NCI-H2227 (cell line): ENCODE measurements around the gene ABCC1.

Experiments used
- DNase-seq: peaks from one replicate; lab custom pipeline; 2025; ENCODE audit not compliant: unreplicated experiment; lab: John Stamatoyannopoulos, UW

ABCC1 gene

DNA sequence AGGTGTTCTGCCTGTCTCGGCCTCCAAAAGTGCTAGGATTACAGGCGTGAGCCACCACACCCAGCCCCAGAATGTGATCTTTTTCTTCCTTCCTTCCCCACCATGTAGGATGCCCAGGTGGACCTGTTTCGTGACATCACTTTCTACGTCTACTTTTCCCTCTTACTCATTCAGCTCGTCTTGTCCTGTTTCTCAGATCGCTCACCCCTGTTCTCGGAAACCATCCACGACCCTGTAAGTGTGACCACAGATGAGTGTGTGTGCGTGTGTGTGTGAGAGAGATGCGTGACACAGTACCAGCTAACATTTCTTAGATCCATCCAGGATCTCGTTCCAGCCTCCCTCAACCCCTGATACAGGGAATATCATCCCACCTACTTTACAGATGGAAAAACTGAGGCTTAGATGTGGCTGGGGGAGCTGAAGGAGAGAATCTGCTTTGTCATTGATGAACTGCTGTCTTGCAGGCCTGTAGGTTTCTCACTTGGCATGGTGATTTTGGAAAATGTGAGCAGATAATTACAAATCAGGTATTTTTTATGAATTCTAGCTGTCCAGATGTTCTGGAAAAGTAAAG is 67.1 kb downstream of the ABCC1 start:
- no peak for DNase-seq

DNA sequence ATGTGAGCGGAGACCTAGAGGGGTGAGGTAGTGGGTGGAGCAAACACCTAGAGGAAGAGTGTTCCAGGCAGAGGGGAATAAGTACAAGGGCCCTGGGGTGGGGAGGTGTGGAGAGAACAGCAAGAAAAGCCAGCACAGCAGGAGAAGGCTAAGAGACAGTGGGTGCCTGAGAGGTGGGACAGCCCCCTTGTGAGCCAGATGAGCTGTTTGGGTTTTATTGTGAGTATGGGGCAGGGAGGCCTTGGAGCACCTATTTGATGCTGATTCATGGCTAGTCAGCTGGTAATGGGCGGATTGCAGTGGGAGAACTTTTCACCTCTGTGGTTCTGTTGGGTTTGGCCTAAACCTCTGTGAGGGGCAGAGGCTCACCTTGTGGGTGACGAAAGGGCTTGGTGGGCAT is 68.4 kb downstream of the ABCC1 start:
- no peak for DNase-seq

DNA sequence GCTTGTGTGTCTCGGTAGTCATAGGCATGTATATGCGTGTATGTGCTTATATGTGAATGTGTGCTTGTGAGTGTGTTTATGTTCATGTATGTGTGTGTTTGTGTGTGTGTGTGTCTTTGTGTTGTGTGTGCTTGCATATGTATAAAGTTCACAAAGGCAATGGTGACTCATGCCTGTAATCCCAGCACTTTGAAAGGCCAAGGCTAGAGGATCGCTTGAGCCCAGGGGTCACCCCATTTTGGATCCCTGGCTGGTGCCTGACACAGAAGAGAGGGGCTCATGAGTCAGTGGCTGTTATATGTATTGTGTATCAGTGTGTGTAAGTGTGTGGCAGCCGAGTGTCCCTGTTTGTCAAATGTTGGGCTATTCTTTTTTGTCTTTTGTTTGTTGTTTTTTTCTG is 69.3 kb downstream of the ABCC1 start:
- no peak for DNase-seq

DNA sequence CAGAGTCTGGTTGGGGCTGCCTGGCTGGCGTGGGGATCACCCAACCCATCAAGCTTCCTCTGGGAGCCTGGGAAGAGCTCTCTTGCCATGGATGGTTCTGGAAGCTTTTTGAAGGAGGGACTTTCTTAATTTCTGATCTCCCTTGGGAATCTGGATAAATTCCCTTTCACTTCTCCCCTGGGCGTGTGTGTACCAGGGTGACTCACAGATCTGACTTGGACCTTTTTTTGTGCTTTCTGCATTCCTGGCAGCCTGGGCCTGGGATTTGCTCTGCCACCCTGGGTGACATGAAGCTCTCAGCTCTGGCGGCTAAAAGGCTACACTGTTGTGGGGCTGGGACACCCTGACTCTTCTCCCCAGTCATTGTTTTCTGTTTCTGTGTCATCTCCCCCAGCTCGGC is 70.1 kb downstream of the ABCC1 start:
- no peak for DNase-seq

DNA sequence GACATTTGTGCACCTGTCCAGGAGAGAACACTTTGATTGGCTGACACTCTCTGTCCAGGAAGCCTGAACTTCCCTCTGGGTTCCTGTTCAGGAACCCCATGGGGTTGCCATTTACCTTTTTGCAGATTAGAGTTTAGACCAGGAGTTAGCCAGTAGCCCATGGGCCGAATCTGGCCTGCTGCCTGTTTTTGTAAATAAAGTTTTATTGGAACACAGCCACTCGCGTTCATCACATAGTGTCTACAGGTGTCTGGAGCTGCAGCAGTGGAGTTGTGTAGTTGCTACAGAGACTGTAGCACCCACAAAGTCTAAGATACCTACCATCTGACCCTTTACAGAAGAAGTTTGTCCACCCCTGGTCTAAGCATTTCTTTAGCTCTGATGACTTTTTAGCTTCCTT is 70.9 kb downstream of the ABCC1 start:
- DNase-seq, result no peak

DNA sequence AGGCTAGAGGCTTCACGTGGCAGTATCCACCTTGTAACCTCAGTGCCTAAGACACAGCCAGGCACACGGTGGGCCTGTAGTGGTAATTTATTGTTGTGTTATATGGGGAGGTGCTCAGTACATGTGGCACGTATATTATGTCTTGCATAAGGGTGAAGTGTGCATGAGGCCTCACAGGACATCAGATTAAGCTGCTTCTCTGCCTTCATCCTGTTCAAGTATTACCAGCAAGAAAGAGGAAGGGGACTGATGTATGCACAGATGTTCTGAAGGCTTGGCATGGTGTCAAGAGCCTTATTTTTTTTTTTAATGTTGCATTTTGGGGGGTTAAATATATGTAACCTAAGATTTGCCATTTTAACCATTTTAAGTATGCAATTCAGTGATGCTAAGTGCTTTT is 71.6 kb downstream of the ABCC1 start:
- no peak for DNase-seq

DNA sequence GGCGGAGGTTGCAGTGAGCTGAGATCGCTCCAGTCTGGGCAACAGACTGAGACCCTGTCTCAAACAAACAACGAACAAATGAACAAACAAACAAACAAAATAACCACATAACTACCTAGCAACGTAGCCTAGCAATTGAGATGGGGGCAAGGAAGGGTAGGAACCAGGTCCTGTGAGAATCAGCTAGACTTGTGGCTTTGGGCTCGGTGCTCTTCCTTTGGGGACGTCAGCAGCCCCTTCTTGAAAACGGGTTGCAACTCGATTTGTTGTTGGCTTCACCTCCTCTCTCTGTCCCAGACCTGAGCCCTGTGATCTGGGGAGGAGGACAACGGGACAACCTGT is 72.2 kb downstream of the ABCC1 start:
- no peak for DNase-seq

DNA sequence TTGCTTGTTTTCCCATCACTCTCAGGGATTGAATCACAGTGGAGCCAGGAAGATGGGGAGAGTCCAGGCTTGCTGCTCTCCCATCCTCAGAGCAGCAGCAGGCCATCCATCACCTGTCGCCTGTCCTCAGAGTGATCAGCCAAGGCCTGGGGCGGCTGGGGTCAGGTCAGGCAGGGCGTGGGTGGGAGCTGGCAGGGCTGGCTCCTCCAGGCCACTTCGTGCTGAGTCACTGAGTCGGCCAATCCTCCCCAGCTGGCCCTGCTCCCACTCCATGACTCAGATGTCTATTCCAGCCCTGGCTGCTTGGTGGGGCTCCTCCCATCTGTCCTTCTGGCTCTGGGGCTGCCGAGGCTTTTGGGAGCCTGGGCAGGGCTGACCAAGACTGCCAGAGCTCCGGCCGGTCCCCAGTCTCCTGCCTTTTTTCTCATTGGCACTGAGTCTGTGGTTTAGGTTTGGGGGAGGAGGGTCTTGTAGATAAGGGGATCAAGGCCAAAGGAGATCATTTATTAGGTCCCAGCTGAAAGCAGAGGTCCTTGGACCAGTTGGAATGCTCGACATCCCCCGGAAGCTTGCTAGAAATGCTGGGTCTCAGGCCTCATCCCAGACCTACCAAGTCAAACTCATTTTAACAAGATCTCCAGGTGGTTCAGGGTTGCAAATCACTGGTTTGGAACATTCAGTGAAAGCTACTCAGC is 72.7 kb downstream of the ABCC1 start:
- peak; percentile 9 for DNase-seq

DNA sequence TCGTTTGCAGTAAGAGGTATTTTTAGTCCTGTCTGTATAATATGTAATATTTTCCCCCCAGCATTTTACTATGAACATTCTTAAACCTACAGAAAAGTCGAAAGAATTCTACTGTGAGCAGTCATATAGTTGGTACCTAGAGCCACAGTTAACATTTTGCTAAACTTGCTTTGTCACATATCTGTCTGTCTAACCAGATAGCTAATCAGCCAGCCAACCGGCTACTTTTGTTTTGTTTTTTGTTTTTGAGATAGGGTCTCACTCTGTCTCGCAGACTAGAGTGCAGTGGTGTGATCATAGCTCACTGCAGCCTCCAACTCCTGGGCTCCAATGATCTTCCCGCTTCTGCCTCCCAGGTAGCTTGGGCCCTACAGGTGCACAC is 73.3 kb downstream of the ABCC1 start:
- no peak for DNase-seq

DNA sequence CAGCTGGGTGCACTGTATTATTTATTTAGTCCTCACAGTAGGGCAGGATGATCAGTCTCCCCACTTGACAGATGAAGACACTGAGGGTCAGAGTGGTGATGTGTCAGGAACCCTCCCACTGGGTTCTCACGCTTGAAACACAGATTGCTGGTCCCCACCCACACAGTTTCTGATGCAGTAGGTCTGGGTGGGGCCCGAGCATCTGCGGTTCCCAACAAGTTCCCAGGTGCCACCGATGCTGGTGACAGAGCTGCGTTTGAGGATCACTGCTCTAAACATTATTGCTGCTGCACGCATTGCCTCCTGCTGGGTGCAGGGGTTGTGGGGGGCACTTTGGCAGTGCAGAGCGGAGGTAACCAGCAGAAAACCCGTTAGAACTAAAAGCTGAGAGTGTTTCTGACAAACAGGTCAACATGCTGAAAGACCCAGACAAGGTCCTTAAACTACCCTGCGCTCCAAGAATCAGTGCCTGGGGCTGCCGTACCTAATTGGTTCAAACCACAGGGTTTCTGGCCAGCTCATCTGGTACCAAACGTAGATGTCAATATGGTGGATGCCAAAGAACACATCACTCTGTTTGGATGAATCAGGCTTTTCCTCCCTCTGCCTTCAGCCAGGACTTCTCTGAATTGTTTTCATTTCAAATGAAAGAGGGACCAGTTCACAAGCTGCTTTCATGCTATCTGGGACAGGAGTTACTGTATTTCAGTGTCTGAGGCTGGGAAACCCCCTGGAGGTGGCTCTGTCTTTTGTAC is 76.0 kb downstream of the ABCC1 start:
- DNase-seq, result no peak

DNA sequence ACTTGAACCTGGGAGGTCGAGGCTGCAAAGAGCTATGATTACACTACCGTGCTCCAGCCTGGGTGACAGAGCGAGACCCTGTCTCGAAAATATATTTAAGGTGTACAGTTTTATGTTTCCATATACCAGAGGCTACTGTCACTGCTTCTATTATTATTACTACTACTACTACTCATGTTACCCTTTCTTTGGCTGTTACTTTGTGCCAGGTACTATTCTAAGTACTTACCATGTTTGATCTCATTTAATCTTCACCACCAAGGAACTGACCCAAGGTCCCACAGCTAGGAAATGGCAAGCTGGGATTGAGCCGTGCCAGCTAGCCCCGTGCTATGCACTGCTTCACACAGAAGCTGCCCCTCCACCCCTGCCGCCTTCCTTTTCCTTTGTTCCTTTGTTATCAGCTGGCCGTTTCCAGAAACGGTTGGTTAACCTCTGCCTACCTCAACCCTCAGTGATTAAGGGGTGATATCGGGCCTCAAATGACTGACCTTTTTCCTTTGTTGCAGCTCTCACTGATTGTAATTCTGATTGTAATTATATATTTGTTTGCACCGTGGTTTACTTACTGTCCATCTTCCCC is 78.4 kb downstream of the ABCC1 start:
- DNase-seq, result peak; percentile 16

DNA sequence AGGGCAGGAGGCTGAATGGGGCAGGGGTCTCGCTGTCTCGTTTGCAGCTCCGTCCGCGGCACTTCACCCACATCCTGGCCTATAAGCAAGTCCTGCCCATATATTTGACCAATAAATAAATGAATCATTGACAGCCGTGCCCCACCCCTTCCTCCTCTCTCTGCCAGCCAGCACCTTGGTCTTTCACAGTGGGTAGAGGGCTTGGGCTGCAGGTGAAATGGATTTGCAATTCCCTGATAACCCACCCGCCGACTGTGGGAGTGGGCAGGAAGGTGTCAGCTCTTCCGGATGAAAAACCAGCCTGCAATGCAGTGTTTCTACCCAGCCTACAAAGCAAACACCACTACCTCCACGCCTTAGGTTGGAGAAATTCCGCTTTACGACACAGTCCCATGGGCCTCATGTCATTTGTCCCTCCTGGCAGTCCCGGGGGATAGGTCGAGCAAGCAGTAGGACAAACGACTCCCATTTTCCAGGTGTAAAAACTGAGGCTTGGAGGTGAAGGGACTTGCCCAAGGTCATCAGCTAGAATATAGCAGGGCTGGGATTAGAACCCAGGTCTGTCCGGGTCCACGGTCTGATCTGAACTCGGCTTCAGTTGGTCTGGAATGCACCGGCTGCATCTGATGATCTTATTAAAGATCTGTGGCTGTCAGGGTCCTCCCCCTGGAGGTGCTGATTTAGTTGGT is 79.0 kb downstream of the ABCC1 start:
- no peak for DNase-seq

DNA sequence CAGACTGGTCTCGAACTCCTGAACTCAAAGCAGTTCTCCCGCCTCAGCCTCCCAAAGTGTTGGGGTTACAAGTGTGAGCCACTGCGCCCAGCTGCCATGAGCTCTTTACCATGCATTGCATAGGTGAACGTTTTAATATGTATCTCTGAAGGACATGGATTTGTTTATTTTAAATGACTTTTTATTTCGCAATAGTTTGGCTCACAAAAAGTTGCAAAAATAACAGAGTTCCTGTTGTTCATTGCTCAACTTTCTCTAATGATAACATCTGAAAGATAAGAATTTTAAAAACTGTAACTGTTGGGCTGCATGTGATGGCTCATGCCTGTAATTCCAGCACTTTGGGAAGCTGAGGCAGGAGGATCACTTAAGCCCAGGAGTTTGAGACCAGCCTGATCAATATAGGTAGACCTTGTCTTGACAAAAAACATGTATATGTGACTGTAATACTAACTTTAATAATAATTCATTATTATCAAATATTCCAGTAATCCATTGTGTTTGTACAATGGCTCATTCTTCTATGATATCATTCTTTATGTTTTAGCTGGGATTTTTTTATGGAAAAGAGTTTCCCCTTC is 80.1 kb downstream of the ABCC1 start:
- DNase-seq, result no peak

DNA sequence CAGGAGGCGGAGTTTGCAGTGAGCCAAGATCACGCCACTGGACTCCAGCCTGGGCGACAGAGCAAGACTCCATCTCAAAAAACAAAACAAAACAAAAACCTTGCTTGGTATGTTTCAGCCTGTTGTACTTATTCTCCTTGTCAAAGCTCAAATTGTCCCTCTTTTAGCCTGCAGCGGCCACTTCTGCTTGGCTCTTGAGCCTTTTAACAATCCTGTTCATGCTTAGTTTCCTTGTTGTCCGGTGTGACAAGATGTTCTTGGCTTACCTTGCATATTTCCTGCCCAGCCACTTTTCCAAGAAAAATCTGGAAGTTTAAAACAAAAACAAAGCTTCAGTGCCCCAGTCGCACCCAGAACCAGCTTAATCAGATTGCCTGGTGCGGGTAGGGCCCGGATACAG is 81.0 kb downstream of the ABCC1 start:
- no peak for DNase-seq

DNA sequence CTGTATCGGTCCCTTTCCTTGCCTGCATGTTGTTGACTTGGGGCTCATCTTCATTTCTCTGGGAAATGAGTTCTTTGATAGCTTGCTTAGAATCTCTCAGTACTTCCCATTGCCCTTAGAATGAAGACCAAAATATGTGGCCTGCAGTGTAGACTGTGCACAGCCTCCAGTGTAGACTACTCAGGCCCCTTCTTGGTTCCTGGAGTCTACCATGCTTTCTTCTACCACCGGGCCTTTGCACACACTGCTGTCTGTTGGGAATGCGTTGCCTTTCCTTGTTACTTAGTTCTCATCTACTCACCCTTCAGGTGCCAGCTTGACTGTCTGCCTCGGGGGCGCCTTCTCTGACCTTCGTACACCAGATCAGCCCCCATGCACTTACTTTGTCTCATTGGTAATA is 82.0 kb downstream of the ABCC1 start:
- no peak for DNase-seq

DNA sequence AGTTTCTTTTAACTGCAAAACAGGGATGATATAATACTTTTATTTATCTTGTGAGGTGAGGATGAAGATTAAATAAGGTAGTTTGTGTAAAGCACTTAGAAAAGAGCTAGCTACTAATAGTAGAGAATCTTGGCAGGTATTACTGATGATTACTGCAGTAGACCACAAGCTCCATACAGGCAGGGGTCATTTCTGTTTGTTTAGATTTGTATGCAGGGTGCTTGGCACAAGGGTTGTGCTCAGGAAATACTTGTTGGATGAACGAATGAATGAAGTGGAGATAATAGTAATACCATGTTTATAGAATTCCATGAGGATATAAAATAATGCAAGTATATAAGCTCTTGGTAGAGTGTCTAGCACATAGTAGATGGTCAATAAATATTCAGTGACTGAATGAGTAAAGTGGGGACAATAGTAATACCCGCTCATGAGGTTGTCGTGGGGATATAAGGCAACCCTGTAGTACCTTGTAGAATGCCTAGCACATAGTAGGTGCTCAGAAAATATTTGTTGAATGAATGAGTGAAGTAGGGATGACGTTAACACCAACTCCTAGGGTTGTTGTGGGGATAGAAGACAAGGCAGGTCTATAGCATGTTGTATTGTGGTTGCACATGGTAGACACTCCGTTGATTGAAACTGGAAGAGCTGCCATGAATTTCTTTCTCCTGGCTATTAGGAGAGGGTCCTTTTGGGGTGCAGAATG is 83.0 kb downstream of the ABCC1 start:
- DNase-seq, result no peak

DNA sequence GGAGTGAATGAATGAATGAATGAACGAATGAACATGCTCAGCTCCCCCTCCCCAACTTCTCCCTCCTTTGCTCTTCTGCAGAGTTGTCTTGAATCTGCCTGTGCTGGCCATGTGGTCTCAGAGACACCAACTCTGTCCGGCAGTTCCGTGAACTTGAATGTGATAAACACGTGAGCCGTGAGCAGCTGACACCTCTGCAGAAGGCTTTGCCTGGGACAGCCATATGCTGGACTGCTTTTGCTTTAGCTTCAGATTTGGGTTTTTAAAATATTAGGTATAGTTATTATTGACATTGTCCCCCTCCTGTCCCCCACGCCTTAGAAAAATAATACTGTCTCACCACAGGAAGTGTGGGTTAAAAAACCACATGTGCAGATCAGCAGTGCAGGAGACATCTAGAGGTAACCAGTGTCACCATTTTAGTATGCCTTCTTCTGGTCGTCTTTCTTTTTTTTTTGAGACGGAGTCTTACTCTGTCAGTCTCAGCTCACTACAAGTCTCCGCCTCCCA is 83.8 kb downstream of the ABCC1 start:
- no peak for DNase-seq

DNA sequence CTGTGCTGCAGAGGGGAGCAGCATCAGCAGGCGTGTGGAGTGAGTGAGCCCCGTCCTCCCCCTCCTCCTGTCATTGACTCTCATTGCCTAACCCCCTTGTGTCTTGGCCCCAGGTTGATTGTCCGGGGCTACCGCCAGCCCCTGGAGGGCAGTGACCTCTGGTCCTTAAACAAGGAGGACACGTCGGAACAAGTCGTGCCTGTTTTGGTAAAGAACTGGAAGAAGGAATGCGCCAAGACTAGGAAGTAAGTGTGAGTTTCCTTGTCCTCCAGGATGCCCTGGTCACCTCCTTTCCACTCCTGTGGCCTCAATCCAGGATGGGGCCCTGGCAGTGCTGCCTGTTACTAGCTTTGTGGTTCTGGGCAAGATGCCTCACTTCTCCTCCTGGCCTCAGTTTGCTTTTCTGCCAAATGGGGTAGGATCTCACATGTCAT is 87.0 kb downstream of the ABCC1 start:
- no peak for DNase-seq

DNA sequence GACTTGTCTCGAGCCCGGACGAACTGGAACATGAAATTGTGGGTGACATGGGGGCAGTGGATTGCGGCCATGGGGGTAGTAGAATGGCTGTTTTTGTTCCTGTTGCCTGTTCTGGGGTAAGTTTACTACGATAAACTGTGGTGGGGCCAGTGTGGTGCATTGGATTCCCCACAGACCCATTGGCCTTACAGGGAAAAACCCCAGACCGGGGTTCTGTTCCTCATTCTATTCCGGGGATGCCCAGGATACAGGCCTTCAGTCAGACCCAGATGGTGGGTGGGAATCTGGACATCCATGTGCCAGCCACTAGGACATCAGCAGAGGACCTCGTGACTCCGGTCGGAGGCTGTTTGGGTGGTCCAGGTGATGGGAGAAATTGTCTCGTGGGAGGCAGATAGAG is 88.1 kb downstream of the ABCC1 start:
- no peak for DNase-seq

DNA sequence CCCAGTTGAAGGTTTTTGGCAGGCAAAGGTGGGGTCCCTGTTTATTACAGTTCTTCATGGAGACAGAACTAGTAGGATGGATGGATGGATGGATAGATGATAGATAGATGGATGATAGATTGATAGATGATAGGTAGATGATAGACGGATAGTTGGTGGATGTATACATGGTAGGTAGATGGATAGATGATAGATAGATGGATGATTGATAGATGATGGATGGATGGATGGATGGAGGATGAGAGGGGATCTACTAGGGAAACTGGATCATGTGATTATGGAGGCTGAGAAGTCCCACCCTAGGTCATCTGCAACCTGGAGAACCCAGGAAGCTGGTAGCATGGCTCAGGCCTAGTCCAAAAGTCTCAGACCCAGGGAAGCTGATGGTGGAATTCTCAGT is 88.6 kb downstream of the ABCC1 start:
- DNase-seq, result no peak
